Cardiac muscle cell (in vitro differentiated cells and primary cell): ENCODE results near the gene CLDN25. TPM values are rescaled to one million over a fixed set of nuclear protein-coding genes. Genes with fewer than 3 reads are reported as not detected.
A peak's percentile ranks its signal among the peaks of the same experiment; 100 is the strongest.

Experiments
- DNase-seq, 2 donors: peaks; one replicate each; pipeline versions ENCODE4 v3.0.0 to v3.0.0-alpha.2; 2010 to 2017; ENCODE audit warnings: low read depth in 1 of 2, low spot score in 1 of 2
- H3K27ac ChIP-seq: fragments of 200-600 bp; sonication (generic); 2 replicates; pipeline ENCODE4 v1.5.1; 2016
- H3K27me3 ChIP-seq: fragments of 200-600 bp; sonication (generic); 2 replicates; pipeline ENCODE4 v1.6.0; 2016; ENCODE audit warnings: control low read depth
- H3K36me3 ChIP-seq: fragments of 200-600 bp; sonication (generic); 2 replicates; pipeline ENCODE4 v1.5.1; 2016; ENCODE audit warnings: control low read depth
- H3K4me1 ChIP-seq: fragments of 200-600 bp; sonication (generic); 2 replicates; pipeline ENCODE4 v1.8.1; 2017; ENCODE audit warnings: low read depth, mild to moderate bottlenecking, mixed run types
- H3K4me3 ChIP-seq: fragments of 200-600 bp; sonication (generic); 2 replicates; pipeline ENCODE4 v1.5.1; 2016; ENCODE audit warnings: mild to moderate bottlenecking
- H3K9me3 ChIP-seq: fragments of 200-600 bp; sonication (generic); 2 replicates; pipeline ENCODE4 v1.5.1; 2017; ENCODE audit warnings: low read depth, mild to moderate bottlenecking, control low read depth
- polyA plus RNA-seq: library from polyadenylated mRNA; unstranded; fragments of >200 nt; fragmentation: Nextera tagmentation; extraction: Ambion mirVana; gene quantifications from 2 replicates; pipeline ENCODE4 v1.2.1, GENCODE V29; 2016
- total RNA-seq: library from RNA; depleted of rRNA; stranded (reverse); fragments of >200 nt; gene quantifications from 2 replicates; pipeline ENCODE4 v1.2.3, GENCODE V29; 2016
- TF ChIP-seq, protein P1 (sequence below): IDR thresholded peaks from 2 replicates; pipeline ENCODE4 v1.5.1; 2012; ENCODE audit warnings: low read depth, mild to moderate bottlenecking, low read length

Gene CLDN25
- total and polyA plus RNA-seq, 2 experiments from 2014 or later: not detected

DNA sequence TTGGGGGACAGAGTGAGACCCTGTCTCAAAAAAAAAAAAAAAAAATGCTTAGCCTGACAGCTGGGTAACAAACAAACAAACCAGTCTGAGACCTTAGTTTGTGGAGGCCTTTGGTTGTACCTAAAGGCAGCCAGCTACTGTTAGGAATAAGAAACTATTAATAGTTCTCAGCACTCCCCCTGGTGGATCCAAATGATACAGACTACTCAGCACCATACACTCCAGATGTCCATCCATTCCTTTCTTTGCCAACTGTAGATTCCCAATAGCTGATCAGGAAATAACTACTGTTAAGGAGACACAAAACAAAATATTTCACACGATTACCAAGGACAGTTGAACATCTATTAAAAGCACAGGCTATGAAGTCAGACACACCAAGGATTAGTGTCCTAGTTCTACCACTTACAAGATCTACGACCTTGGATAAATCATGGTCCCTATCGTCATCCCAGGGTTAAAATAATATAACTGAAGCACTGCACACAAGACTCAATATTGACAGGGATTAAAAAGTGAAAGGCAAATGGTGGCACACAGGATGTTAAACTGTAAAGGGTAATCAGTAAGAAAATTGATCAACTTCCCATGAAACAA is 17.2 kb downstream of the CLDN25 start:
- H3K4me3 ChIP-seq: no peak overlapping the region
- H3K9me3 ChIP-seq: no peaks in the 10 kb centered on the region
- H3K4me1 ChIP-seq: no peaks in the 10 kb centered on the region
- TF ChIP-seq, protein P1, sequence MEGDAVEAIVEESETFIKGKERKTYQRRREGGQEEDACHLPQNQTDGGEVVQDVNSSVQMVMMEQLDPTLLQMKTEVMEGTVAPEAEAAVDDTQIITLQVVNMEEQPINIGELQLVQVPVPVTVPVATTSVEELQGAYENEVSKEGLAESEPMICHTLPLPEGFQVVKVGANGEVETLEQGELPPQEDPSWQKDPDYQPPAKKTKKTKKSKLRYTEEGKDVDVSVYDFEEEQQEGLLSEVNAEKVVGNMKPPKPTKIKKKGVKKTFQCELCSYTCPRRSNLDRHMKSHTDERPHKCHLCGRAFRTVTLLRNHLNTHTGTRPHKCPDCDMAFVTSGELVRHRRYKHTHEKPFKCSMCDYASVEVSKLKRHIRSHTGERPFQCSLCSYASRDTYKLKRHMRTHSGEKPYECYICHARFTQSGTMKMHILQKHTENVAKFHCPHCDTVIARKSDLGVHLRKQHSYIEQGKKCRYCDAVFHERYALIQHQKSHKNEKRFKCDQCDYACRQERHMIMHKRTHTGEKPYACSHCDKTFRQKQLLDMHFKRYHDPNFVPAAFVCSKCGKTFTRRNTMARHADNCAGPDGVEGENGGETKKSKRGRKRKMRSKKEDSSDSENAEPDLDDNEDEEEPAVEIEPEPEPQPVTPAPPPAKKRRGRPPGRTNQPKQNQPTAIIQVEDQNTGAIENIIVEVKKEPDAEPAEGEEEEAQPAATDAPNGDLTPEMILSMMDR: peak; percentile 72
- no peaks in the 10 kb centered on the region for H3K27me3 ChIP-seq
- DNase-seq: peak; percentile 52 to 80
- no peak overlapping the region for H3K27ac ChIP-seq
- peaks cover 32% of the 10 kb centered on the region for H3K36me3 ChIP-seq

DNA sequence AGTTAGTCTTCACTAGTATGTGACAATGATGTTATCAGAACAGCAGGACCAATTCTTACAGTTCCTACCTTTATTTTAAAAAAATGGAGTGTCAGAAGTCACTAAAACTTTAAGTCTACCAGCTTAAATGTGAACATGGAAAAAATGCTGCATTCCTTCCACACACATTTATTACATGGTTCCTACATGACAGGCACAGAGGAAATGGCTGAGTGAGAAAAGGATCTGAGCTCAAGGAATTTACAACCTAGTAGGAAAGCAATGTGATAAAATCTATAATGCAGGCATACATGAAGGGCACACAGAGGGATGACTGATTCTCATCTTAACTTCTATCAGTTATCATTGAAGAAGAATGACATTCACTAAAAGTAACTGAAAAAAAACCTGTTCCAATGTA is 23.0 kb downstream of the CLDN25 start:
- no peak overlapping the region for H3K27ac ChIP-seq
- H3K36me3 ChIP-seq: peaks cover 86% of the 10 kb centered on the region
- TF ChIP-seq, protein P1: no peak
- no peak for DNase-seq
- H3K4me3 ChIP-seq: no peak overlapping the region
- no peaks in the 10 kb centered on the region for H3K9me3 ChIP-seq
- H3K4me1 ChIP-seq: no peaks in the 10 kb centered on the region
- no peaks in the 10 kb centered on the region for H3K27me3 ChIP-seq

DNA sequence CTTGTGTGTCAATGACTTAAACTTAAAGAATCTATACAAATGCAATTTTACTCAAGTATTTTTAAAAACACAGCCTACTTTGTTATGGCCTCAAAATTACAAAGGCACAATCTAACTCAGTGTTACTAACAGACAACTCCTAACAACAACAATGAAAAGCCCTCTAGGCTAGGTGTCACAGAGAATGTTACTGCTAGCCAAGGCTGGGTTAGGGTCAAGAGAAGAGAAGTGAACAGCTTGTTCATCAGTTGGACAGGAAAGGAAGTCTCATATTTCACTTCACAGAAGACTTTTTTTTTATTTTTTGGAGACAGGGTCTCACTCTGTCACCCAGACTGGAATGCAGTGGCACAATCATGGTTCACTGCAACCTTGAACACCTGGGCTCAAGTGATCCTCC is 26.0 kb downstream of the CLDN25 start:
- Histone ChIP-seq H3K9me3 (no peaks in the 10 kb centered on the region), H3K4me1 (no peaks in the 10 kb centered on the region), H3K27me3 (no peaks in the 10 kb centered on the region), H3K27ac (no peak overlapping the region), H3K36me3 (peaks cover 86% of the 10 kb centered on the region), H3K4me3 (no peak overlapping the region)
- no peak for DNase-seq
- TF ChIP-seq, protein P1: no peak

DNA sequence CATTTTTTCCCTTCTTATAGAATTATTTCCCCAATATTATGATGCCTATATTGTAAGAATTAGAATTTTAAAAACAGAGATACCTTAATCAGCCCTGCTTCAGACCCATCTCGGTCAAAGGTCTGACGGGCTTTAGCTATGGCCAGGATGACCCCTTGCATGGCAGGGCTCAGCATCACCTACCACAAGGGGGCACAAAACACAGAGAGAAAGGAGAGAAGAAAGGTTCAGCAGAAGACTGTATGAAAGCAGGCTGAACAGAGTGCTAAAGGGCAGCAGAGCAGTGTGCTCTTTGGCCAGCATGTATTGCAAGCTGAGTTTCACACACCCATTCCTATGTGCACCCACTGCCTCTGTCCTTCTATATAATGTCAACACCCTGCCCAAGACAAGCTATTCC is 26.8 kb downstream of the CLDN25 start:
- Histone ChIP-seq H3K27me3 (no peaks in the 10 kb centered on the region), H3K9me3 (no peaks in the 10 kb centered on the region), H3K4me1 (no peaks in the 10 kb centered on the region), H3K4me3 (no peak overlapping the region), H3K36me3 (peaks cover 86% of the 10 kb centered on the region), H3K27ac (no peak overlapping the region)
- TF ChIP-seq, protein P1: peak; percentile 56
- peak; percentile 44 to 54 for DNase-seq

DNA sequence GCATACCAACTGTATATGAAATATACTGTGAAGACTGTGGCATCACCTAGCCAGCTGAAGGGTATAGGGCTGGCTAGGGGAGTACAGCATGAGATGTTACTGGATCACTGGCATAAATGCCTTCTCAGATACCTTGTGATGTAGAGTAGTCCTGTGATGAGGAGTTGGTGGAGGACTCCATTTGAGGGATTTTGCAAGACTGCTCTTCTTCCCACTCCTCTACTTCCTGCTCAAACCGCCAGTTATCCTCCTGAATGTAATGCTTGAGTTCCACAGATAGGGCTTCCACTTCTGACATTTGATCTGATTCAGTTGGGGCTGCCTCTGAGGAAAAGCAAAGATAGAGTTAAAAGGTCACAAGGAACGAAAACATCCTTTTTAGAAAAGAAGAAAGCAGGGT is 29.3 kb downstream of the CLDN25 start:
- peaks cover 5% of the 10 kb centered on the region for H3K4me1 ChIP-seq
- TF ChIP-seq, protein P1: no peak
- H3K36me3 ChIP-seq: peaks cover 86% of the 10 kb centered on the region
- H3K27ac ChIP-seq: no peak overlapping the region
- H3K9me3 ChIP-seq: no peaks in the 10 kb centered on the region
- H3K4me3 ChIP-seq: no peak overlapping the region
- no peak for DNase-seq
- H3K27me3 ChIP-seq: no peaks in the 10 kb centered on the region

DNA sequence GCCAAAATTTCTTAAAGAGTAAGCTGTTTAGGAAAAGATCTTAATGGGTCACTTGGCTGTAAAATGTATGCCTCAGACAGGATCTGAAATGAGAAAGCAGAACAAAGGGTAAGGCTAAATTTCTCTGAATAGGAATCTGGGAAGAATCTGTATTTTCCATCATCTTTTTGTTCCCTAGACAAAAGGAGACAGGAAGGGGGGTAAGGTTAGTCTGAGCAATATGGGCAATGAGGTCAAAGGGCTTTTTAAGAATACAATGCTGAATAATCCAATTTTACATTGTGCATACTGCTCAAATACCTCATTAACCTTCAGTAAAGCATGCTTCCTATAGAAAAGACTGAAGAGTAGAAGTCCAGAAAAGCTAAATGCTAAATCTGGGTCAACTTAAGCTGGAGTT is 34.6 kb downstream of the CLDN25 start:
- peak overlapping the region; percentile 52 for H3K27ac ChIP-seq
- H3K27me3 ChIP-seq: no peaks in the 10 kb centered on the region
- no peak overlapping the region for H3K4me3 ChIP-seq
- peaks cover 79% of the 10 kb centered on the region for H3K36me3 ChIP-seq
- no peak for DNase-seq
- TF ChIP-seq, protein P1: no peak
- no peaks in the 10 kb centered on the region for H3K9me3 ChIP-seq
- H3K4me1 ChIP-seq: peaks cover 5% of the 10 kb centered on the region
